GM18520 (cell line): ENCODE measurements around the gene CREBRF.
"Not testable (repeated sequence)": the region's sequence is repeated elsewhere in the genome, so short reads cannot be mapped to it uniquely, and the experiment has no call there.

Experiments
- ATAC-seq: cut with Tn5 transposase; IDR thresholded peaks from one replicate; pipeline ENCODE4 v1.9.1; 2021; ENCODE audit not compliant: unreplicated experiment

CREBRF gene, protein sequence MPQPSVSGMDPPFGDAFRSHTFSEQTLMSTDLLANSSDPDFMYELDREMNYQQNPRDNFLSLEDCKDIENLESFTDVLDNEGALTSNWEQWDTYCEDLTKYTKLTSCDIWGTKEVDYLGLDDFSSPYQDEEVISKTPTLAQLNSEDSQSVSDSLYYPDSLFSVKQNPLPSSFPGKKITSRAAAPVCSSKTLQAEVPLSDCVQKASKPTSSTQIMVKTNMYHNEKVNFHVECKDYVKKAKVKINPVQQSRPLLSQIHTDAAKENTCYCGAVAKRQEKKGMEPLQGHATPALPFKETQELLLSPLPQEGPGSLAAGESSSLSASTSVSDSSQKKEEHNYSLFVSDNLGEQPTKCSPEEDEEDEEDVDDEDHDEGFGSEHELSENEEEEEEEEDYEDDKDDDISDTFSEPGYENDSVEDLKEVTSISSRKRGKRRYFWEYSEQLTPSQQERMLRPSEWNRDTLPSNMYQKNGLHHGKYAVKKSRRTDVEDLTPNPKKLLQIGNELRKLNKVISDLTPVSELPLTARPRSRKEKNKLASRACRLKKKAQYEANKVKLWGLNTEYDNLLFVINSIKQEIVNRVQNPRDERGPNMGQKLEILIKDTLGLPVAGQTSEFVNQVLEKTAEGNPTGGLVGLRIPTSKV

DNA sequence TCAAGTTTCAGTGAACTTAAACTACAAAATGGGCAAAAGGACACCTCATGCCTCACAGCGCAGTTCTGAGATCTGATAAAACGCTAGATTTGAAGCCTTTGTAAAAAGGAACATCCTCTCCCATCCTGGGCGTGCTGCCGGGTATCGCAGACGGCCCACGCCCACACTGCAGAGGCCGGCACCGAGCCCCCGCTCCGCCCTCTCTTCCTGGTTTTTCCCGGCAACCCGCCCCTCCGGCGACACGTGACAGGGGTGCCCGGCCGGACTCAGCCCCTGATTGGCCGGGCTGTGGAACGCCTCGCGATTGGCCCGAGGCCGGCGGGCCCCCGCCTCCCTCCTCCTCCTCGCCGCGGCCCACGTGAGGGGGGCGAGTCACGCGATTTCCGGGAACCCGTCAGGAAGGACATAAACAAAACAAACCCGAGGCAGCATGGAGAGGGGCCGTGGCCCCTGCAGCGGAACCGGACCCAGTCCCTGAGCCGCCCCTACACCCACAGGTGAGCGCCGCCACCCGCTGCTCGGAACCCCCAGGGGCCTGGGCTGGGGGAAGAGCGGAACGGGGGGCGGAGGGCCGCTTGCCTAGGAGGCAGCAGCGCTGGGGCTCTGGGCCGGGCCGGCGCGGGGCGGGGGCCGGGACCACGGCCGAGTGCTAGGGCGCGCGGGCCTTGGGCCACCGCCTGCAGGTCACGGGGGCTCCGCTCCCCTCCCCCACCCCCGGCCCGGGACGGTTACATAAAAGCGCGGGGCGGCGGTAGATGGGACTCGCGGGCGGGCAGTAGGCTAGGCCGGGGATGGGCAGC lies at the start of gene CREBRF:
Gene CREBRF, plus strand, starts transcription at position 370 of the 800 bp plus-strand sequence. CDS start 24,424 bp downstream, outside the sequence.
- peak; percentile 66 for ATAC-seq

- ATAC-seq: no peak
Measured at GRCh38 chr5:173010021-173010420, 46.1 kb upstream of the CREBRF start.

DNA sequence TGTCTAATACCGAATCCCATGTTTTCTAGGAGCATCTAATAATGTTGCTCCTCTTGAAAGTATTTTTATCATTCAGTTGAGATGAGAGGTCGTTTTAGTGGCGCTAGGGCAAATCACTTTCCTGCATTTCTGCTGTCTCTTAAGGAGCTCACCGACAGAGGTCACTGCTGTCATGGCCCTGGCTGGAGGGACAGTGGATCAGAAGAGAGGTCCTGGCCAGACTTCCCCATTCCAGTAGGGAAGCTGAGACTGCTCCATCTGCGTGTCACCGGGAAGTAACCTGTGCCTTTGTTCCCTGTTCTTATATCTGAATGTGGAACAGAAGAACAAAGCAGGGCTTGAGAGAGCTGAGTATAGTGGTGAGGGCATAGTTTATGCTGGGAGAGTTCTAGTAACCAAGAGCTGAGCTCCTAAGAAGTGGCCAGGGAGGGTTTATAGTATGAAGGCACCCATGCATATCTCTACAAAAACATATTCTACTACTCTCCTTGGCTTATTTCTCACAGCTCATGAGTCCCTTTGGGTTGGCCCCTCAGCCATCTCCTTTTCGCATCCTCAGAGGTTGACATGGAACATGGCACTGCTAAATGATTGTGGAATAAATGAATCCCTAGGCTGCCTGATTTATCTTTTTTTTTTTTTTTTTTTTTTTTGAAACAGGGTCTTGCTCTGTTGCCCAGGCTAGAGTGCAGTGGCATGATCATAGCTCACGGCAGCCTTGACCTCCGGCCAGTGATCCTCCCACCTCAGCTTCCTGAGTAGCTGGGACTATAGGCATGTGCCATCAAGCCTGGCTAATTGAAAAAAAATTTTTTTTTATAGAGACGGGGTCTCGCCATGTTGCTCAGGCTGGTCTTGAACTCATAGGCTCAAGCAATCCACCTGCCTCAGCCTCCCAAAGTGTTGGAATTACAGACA lies 45.3 kb upstream of the CREBRF start:
- ATAC-seq: no peak

DNA sequence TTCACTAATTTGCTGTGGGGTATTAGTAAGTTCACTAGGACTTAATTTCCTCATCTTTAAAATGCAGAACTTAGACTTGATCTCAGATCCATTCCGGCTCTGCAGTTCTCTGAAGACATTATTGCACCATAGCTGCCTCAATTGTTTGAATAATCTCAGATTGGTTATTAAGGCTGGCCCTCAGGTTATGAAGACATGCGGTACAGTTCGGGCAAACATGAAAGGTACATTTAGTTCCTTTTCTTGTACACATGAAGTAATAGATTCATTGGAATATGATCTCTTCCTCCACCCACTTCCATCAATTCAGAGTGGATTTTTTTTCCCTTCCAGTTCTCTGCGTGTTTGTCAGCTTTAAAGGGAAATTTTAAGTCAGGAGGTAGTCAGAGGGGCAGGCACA lies 44.6 kb upstream of the CREBRF start:
- no peak for ATAC-seq

DNA sequence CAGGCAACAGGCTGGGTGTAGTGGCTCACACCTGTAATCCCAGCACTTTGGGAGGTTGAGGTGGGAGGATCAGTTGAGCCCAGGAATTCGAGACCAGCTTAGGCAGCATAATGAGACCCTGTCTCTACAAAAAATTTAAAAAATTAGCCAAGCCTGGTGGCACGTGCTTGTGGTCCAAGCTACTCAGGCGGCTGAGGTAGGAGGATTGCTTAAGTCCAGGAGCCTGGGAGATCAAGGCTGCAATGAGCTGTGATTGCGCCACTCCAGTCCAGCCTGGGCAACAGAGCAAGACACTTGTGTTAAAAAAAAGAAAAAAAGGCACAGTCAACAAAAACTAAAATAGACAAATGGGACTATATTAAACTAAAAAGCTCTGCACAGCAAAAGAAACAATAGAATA lies 43.3 kb upstream of the CREBRF start:
- no peak for ATAC-seq

DNA sequence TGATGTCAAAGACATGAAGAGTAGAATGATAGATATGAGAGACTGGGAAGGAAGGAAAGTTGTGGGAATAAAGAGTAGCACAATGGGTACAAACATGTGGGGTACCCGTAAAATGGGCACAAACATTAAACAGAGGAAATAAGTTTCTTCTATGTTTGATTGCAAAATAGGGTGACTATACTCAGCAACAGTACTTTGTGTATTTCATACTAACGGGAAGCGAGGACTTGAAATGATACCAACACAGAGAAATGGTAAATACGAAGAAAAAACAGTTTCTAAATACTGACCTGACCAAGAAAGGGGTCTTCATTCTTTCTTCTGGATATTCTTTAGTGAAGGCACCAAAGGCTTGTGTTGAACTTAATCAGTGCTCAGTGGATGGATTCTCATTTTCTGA lies 41.5 kb upstream of the CREBRF start:
- no peak for ATAC-seq

DNA sequence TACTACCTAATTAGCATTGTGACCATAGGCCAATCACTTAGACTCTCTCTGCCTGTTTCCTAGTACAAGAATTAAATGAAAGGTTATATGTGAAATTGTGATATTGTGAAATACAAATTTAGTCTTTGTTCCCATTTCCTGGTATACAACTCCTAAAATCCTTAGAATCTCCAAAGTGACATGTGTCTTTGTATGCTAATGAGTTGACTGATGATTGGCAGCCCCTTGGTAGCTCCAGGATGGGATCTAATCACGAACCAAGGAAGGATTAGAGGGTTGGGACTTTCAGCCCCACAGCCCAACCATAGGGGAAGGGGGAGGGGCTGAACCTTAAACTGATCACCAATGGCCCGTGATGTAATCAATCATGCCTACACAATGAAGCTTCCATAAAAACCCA lies 41.0 kb upstream of the CREBRF start:
- ATAC-seq: no peak

DNA sequence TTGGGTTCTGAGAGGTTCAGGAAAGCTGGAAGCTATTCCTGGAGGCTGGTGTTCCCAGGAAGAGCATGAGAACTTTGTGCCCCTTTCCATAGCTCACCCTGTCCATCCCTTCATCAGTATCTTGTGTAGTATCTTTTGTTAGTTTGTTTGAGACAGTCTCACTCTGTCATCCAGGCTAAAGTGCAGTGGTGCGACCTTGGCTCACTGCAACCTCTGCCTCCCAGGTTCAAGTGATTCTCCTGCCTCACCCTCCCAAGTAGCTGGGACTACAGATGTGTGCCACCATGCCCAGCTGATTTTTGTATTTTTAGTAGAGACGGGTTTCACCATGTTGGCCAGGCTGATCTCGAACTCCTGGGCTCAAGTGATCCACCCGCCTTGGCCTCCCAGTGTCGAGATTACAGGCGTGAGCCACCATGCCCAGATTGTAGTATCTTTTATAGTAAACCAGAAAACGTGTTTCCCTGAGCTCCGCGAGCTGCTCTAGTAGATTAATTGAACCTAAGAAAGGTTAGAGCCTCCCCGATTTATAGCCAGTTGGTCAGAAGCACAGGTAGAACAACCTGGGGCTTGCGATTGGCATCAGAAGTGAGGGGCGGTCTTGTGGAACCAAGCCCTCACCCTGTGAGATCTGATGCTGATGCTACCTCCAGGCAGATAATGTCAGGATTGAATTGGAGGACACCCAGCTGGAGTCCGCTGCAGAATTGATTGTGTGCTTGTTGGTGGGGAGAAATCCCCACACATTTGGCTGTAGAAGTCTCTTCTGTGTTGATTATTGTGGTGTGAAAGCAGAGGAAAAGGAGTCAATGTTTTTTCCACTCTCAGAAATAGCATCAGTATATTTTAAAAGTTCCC lies 40.3 kb upstream of the CREBRF start:
- no peak for ATAC-seq

DNA sequence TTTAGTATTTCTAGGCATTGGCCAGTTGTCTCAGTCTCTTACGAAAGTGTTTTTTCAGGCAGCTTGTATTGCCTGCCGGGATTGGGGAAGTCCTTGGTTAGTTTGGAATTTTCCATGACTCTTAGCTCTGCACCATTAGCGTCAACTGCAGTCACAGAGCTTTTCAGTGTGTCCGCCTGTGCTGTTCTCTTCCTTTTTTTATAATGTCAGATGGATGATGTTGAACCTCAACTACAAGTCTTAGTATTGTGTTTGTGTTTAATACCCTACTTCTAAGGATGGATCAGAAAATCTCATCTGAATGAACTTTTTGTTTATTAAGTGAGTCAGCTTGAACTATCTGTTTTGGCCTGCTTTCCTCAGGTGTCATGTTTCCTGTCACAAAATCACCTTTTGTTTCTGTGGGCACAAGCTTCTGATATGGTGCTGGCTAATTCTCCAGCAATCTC lies 39.5 kb upstream of the CREBRF start:
- no peak for ATAC-seq

DNA sequence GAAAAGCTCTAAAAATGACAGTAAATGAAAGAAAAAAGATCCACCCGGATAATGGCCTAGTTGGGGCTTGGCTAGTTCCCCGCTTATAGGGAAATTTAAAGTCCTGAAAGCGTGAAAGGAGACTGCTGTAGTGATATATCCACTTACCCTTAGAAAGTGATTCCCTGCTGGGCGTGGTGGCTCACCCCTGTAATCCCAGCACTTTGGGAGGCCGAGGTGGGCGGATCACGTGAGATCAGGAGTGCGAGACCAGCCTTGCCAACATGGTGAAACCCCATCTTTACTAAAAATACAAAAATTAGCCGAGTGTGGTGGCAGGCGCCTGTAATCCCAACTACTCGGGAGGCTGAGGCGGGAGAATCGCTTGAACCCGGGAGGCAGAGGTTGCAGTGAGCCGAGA lies 39.1 kb upstream of the CREBRF start:
- not testable (repeated sequence) for ATAC-seq

DNA sequence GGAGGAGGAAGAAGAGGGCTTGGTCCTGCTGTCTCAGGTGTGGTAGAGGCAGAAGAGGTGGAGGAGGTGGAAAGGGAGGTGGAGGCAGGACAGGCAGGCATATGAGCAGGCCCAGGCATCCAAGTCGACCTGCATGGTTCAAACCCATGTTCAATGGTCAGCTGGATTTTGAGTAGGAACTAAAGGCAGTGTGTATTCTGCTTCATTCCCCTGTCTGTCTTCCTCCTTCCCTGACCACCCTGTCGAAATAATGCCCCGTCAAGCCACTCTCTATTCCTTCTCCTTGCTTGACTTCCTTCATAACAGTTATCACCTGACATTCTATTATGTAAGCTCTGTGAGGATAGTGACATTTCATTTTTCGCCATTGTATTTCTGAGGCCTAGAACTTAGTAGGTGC lies 37.8 kb upstream of the CREBRF start:
- no peak for ATAC-seq

- no peak for ATAC-seq
Measured at GRCh38 chr5:173020154-173020581, 36.0 kb upstream of the CREBRF start.

GRCh38 chr5:173020643-173021042 lies 35.5 kb upstream of the CREBRF start:
- ATAC-seq: no peak

DNA sequence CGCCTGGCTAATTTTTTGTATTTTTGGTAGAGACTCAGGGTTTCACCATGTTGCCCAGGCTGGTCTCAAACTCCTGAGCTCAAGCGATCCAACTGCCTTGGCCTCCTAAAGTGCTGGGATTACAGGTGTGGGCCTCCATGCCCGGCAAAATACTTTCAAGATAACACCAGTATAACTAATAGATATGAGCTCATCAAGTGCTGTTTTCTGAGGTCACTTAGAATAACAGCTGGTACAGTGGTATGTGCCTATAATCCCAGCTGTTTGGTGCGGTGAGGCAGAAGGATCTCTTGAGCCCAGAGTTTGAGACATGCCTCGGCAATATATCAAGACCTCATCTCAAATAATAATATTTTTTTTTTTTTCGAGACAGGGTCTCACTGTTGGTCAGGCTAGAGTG lies 30.5 kb upstream of the CREBRF start:
- ATAC-seq: no peak

DNA sequence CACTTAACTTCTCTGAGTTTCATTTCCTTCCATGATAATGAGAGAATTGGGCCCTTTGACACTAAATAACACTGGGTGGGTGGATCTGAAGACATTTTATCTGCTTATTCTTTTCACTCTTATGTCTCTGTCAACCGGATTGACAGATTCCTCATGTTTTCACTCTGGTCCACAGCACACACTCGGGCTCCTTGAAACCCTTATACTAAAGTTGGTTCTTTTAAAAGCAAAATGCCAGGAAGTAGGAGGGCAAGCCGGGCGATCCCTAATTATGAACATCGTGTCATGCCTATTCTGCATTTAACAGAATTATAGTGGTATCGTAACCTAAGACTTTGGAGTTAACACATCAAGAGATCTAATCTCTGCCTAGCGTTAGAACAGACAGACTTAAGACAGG lies 28.2 kb upstream of the CREBRF start:
- no peak for ATAC-seq

DNA sequence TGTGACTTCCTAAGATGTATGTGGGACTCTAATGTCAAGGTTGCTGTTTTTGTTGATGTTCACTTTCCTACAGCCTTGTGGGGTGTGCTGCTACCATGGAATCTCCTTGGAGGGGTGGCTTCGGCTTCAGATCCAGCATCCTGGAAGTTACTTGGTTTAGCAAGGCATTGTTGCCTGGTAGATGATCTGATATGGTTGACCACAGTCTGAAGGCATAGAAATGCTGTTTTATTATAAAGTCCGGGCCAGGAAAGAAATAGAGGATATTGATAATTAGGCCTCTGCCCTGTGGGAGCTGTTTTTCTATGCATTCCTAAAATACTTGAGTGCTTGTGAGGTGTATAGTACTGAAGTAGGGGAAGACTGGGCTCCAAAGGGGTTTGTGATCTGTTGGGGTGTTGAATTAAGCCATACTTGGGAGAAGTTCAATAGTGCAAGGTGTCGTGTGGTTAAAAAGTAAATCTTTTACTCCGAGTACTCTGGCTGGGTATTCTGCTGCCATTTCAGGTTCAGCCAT lies 27.3 kb upstream of the CREBRF start:
- ATAC-seq: no peak

GRCh38 chr5:173029499-173029921 lies 26.6 kb upstream of the CREBRF start:
- ATAC-seq: no peak

DNA sequence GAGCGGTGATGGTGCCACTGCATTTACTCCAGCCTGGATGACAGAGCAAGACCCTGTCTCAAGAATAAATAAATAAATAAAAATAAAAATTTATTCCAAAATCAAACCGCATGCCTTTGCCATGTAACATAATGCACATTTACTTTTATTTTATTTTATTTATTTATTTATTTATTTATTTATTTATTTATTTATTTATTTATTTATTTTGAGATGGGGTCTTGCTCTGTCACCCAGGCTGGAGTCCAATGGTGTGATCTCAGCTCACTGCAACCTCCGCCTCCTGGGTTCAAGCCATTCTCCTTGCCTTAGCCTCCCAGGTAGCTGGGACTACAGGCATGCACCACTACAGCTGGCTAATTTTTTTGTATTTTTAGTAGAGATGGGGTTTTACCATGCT lies 24.1 kb upstream of the CREBRF start:
- not testable (repeated sequence) for ATAC-seq

- ATAC-seq: no peak
Measured at GRCh38 chr5:173032730-173033129, 23.4 kb upstream of the CREBRF start.
